Myometrial cell (primary cell): ENCODE measurements around the gene TMEM231. TPM values are rescaled to one million over a fixed set of nuclear protein-coding genes. Genes with fewer than 3 reads are reported as not detected.

ENCODE experiments used
- total RNA-seq: library from RNA; depleted of rRNA; stranded (reverse); fragments of >200 nt; gene quantifications from 2 replicates; pipeline ENCODE4 v1.2.3, GENCODE V29; 2015

Gene TMEM231
- 19.3 and 47.0 TPM in 2 replicates for total RNA-seq

GRCh38 chr16:75555707-75556430 lies at the start of gene TMEM231:
TSS of gene TMEM231 (minus strand) at chr16:75556252. CDS start at chr16:75556209, 43 bp downstream.

GRCh38 chr16:75566040-75566757 lies 10.1 kb upstream of the TMEM231 start, which contains the start of gene GABARAPL2:
TSS of gene GABARAPL2 (plus strand) at chr16:75566379. CDS start at chr16:75566487, 108 bp downstream.

GRCh38 chr16:75535901-75536300 lies 20.2 kb downstream of the TMEM231 start, which contains the start of gene CHST5:
TSS of gene CHST5 (minus strand) at chr16:75536108. CDS start at chr16:75530384, 5,724 bp downstream.

GRCh38 chr16:75495076-75495674 lies 60.9 kb downstream of the TMEM231 start, which contains the start of gene CHST6:
TSS of gene CHST6 (minus strand) at chr16:75495441. CDS start at chr16:75479828, 15,613 bp downstream.

Other genes with a start within 250 kb of the TMEM231 start
- 23.9 and 53.5 TPM in 2 replicates for gene CFDP1, start 122.7 kb downstream of the TMEM231 start, total RNA-seq
- gene TMEM170A, start 91.6 kb downstream of the TMEM231 start, total RNA-seq, result 6.9 and 15.4 TPM in 2 replicates
- gene CHST6, start 60.8 kb downstream of the TMEM231 start, total RNA-seq, result 0.18 and 1.2 TPM in 2 replicates
- gene CHST5, start 20.1 kb downstream of the TMEM231 start, total RNA-seq, result not detected in 2 replicates
- gene GABARAPL2, start 10.1 kb upstream of the TMEM231 start, total RNA-seq, result 58.3 and 78.7 TPM in 2 replicates
- gene ADAT1, start 67.0 kb upstream of the TMEM231 start, total RNA-seq, result 31.7 and 49.0 TPM in 2 replicates
- 206 and 225 TPM in 2 replicates for gene KARS1, start 91.4 kb upstream of the TMEM231 start, total RNA-seq
- gene TERF2IP, start 91.5 kb upstream of the TMEM231 start, total RNA-seq, result 52.5 and 54.9 TPM in 2 replicates
- not detected in 2 replicates for gene CPHXL2, start 120.8 kb upstream of the TMEM231 start, total RNA-seq
- gene DUXB, start 145.2 kb upstream of the TMEM231 start, total RNA-seq, result not detected in 2 replicates
- gene CPHXL, start 170.2 kb upstream of the TMEM231 start, total RNA-seq, result not detected in 2 replicates